ENCODE results near the gene PDPK1.
"Not testable (repeated sequence)": the region's sequence is repeated elsewhere in the genome, so short reads cannot be mapped to it uniquely, and the experiment has no call there.

GRCh38 chr16:2639722-2640072 lies 101.9 kb downstream of the PDPK1 start:
- TF ChIP-seq POLR2A (IDR thresholded peaks at IDR 0.05; ENCODE audit: extremely low read depth, insufficient read length); CTCF (IDR thresholded peaks at IDR 0.05; ENCODE audit: low read depth, low read length): not testable (repeated sequence)

Data from NB4 (cell line).